OCI-LY1 (cell line): ENCODE measurements around the gene HMG20B.

Experiments used
- H2AFZ ChIP-seq: fragments of 200-600 bp; sonication (generic), shearing (Covaris generic); 2 replicates; pipeline ENCODE4 v1.6.0; 2014; ENCODE audit warnings: antibody characterized with exemption, mild to moderate bottlenecking, low read length
- H3F3A ChIP-seq: fragments of 200-600 bp; sonication (generic), shearing (Covaris generic); 2 replicates; pipeline ENCODE4 v1.6.0; 2014; ENCODE audit warnings: mild to moderate bottlenecking, antibody characterized with exemption, low read length, moderate library complexity; ENCODE audit not compliant: insufficient read depth
- H3K27ac ChIP-seq: fragments of 200-600 bp; sonication (generic); 2 replicates; pipeline ENCODE4 v1.5.1; 2014; ENCODE audit warnings: low read length, mixed run types, mild to moderate bottlenecking, low read depth; ENCODE audit not compliant: poor library complexity, severe bottlenecking
- H3K27me3 ChIP-seq: fragments of 200-600 bp; sonication (generic); 2 replicates; pipeline ENCODE4 v1.6.0; 2014; ENCODE audit warnings: antibody characterized with exemption, mild to moderate bottlenecking, low read length, moderate library complexity; ENCODE audit not compliant: insufficient read depth
- H3K36me3 ChIP-seq: fragments of 200-600 bp; sonication (generic); 2 replicates; pipeline ENCODE4 v1.6.1; 2014; ENCODE audit warnings: mild to moderate bottlenecking, antibody characterized with exemption, low read length, moderate library complexity, mixed read lengths; ENCODE audit not compliant: insufficient read depth
- H3K4me1 ChIP-seq: fragments of 200-600 bp; sonication (generic); 2 replicates; pipeline ENCODE4 v1.5.1; 2014; ENCODE audit warnings: mild to moderate bottlenecking, low read length, moderate library complexity; ENCODE audit not compliant: insufficient read depth, severe bottlenecking
- H3K4me2 ChIP-seq: fragments of 200-600 bp; sonication (generic), shearing (Covaris generic); 2 replicates; pipeline ENCODE4 v1.6.1; 2014; ENCODE audit warnings: low read length
- H3K4me3 ChIP-seq: fragments of 200-600 bp; sonication (generic); 2 replicates; pipeline ENCODE4 v1.5.1; 2014; ENCODE audit warnings: low read length, low read depth, mild to moderate bottlenecking, mixed read lengths; ENCODE audit not compliant: poor library complexity, severe bottlenecking
- H3K79me2 ChIP-seq: fragments of 200-600 bp; shearing (Covaris generic); 2 replicates; pipeline ENCODE4 v1.6.1; 2016; ENCODE audit warnings: mixed run types, low read length, mixed read lengths; ENCODE audit not compliant: insufficient read depth
- H3K9ac ChIP-seq: fragments of 200-600 bp; sonication (generic), shearing (Covaris generic); 2 replicates; pipeline ENCODE4 v1.6.1; 2014; ENCODE audit warnings: mild to moderate bottlenecking, low read length, mixed read lengths
- H3K9me2 ChIP-seq: fragments of 200-600 bp; sonication (generic), shearing (Covaris generic); 2 replicates; pipeline ENCODE4 v1.6.1; 2014; ENCODE audit warnings: low read depth, mild to moderate bottlenecking, low read length, mixed read lengths
- H3K9me3 ChIP-seq: fragments of 200-600 bp; shearing (Covaris generic); 2 replicates; pipeline ENCODE4 v1.6.1; 2014; ENCODE audit warnings: low read length, mixed read lengths
- H4K20me1 ChIP-seq: fragments of 200-600 bp; sonication (generic), shearing (Covaris generic); 2 replicates; pipeline ENCODE4 v1.6.0; 2016; ENCODE audit warnings: mild to moderate bottlenecking, low read length; ENCODE audit not compliant: insufficient read depth
- CTCF ChIP-seq: fragments of 200-600 bp; sonication (generic), shearing (Covaris generic); IDR thresholded peaks from 2 replicates; pipeline ENCODE4 v1.5.1; 2017; ENCODE audit warnings: mild to moderate bottlenecking, antibody characterized with exemption, low read length, moderate library complexity, mixed read lengths
- EZH2 ChIP-seq: fragments of 200-600 bp; sonication (generic), shearing (Covaris generic); IDR thresholded peaks from 2 replicates; pipeline ENCODE4 v1.8.0; 2017; ENCODE audit warnings: borderline replicate concordance, mixed run types, mild to moderate bottlenecking, antibody characterized with exemption, low read length, moderate library complexity, mixed read lengths

Gene HMG20B

GRCh38 chr19:3609779-3610719 lies 37.3 kb downstream of the HMG20B start:
- H3K9me2 ChIP-seq = no peaks in the 10 kb centered on the region
- no peak overlapping the region for H3K4me2 ChIP-seq
- peaks cover 28% of the 10 kb centered on the region for H3K36me3 ChIP-seq
- TF ChIP-seq EZH2 (no peak), CTCF (no peak)
- no peak overlapping the region for H3K4me3 ChIP-seq
- no peak overlapping the region for H3K27ac ChIP-seq
- no peak overlapping the region for H3K9ac ChIP-seq
- no peaks in the 10 kb centered on the region for H3K9me3 ChIP-seq
- no peaks in the 10 kb centered on the region for H3K79me2 ChIP-seq
- peaks cover 3% of the 10 kb centered on the region for H3K4me1 ChIP-seq
- no peak overlapping the region for H2AFZ ChIP-seq
- no peaks in the 10 kb centered on the region for H3F3A ChIP-seq
- no peaks in the 10 kb centered on the region; the same call in 1 of the 2 replicates for H3K27me3 ChIP-seq
- H4K20me1 ChIP-seq = no peaks in the 10 kb centered on the region

- H3K9me2 ChIP-seq = no peaks in the 10 kb centered on the region
- H3K27me3 ChIP-seq = no peaks in the 10 kb centered on the region
- no peak overlapping the region for H3K4me2 ChIP-seq
- no peak overlapping the region for H3K27ac ChIP-seq
- no peak overlapping the region for H3K4me3 ChIP-seq
- no peaks in the 10 kb centered on the region for H3K4me1 ChIP-seq
- TF ChIP-seq EZH2 (no peak), CTCF (no peak)
- H2AFZ ChIP-seq = no peak overlapping the region
- peaks cover 28% of the 10 kb centered on the region for H3K36me3 ChIP-seq
- no peak overlapping the region for H3K9ac ChIP-seq
- H3K79me2 ChIP-seq = no peaks in the 10 kb centered on the region
- H3K9me3 ChIP-seq = no peaks in the 10 kb centered on the region
- H3F3A ChIP-seq = no peaks in the 10 kb centered on the region
- H4K20me1 ChIP-seq = no peaks in the 10 kb centered on the region
Observed at GRCh38 chr19:3610745-3611717, 38.3 kb downstream of the HMG20B start.

- H4K20me1 ChIP-seq = no peaks in the 10 kb centered on the region
- no peak for TF ChIP-seq CTCF
- TF ChIP-seq EZH2 = no peak
- H3K9me2 ChIP-seq = no peaks in the 10 kb centered on the region
- no peak overlapping the region for H3K9ac ChIP-seq
- H3K27me3 ChIP-seq = no peaks in the 10 kb centered on the region
- no peak overlapping the region for H3K27ac ChIP-seq
- no peak overlapping the region for H3K4me2 ChIP-seq
- no peak overlapping the region for H3K4me3 ChIP-seq
- H3K36me3 ChIP-seq = peaks cover 28% of the 10 kb centered on the region
- no peaks in the 10 kb centered on the region for H3K79me2 ChIP-seq
- H3K4me1 ChIP-seq = no peaks in the 10 kb centered on the region
- no peaks in the 10 kb centered on the region for H3K9me3 ChIP-seq
- no peaks in the 10 kb centered on the region for H3F3A ChIP-seq
- no peak overlapping the region for H2AFZ ChIP-seq
Observed at GRCh38 chr19:3611841-3612240, 39.1 kb downstream of the HMG20B start.
